ENCODE data around the gene CLEC10A. TPM values are rescaled to one million over a fixed set of nuclear protein-coding genes. Genes with fewer than 3 reads are reported as not detected.
A peak's percentile ranks its signal among the peaks of the same experiment; 100 is the strongest.

The CLEC10A gene
- polyA plus RNA-seq, 3 donors, result 22.7 to 69.4 (median 61.9) TPM

GRCh38 chr17:7042501-7043181 lies 37.4 kb downstream of the CLEC10A start:
- WGBS (ENCODE audit: insufficient coverage), result 3% methylated on average over 53 of the region's 53 CpGs
- Mint-ChIP-seq H3K36me3 (peaks cover 5 to 12% of the 10 kb centered on the region in 2 donors), H3K27me3 (ENCODE audit: low read depth in 3 of 3) (peaks cover 38 to 55% (median 48%) of the 10 kb centered on the region in 3 donors), H3K4me3 (peak overlapping the region; percentile 62 to 81), H3K27ac (peak overlapping the region in 2 of 7 donors; percentile 33 to 68), H3K4me1 (peaks cover 46% of the 10 kb centered on the region), H3K9me3 (peaks cover 0 to 11% (median 4%) of the 10 kb centered on the region in 7 donors)
- Histone ChIP-seq H3K27me3 (ENCODE audit: control insufficient read depth in 2 of 2, insufficient read depth in 2 of 2, low read length in 2 of 2) (peaks cover 32 to 46% of the 10 kb centered on the region in 2 donors), H3K4me1 (ENCODE audit: control insufficient read depth in 1 of 2, insufficient read depth in 2 of 2, low read length in 2 of 2) (peaks cover 42% of the 10 kb centered on the region in 2 donors), H4K20me1 (ENCODE audit: insufficient read depth, low read length) (peaks cover 4% of the 10 kb centered on the region), H3K36me3 (replicated peaks in 1 of 2; ENCODE audit: control insufficient read depth in 1 of 2, insufficient read depth in 2 of 2, low read length in 2 of 2) (no peaks in the 10 kb centered on the region), H3K9ac (ENCODE audit: insufficient read depth, low read length, poor library complexity, severe bottlenecking) (no peak overlapping the region), H3K4me2 (replicated peaks; ENCODE audit: extremely low read depth, low read length, poor library complexity, severe bottlenecking) (peak overlapping the region; percentile 79), H3K27ac (ENCODE audit: low read depth in 1 of 2, low read length in 2 of 2) (no peak overlapping the region), H3K9me3 (replicated peaks in 1 of 2; ENCODE audit: control insufficient read depth in 1 of 2, insufficient read depth in 1 of 2, low read length in 2 of 2) (peaks cover 0 to 4% of the 10 kb centered on the region in 2 donors), H3K79me2 (ENCODE audit: insufficient read depth, low read length) (no peaks in the 10 kb centered on the region), H3K4me3 (replicated peaks in 1 of 3; ENCODE audit: low read depth in 2 of 3, low read length in 3 of 3) (peak overlapping the region in 1 of 3 experiments; percentile 63), H2AFZ (ENCODE audit: insufficient read depth, low read depth, low read length, poor library complexity, severe bottlenecking) (peak overlapping the region; percentile 48)
- no peak for TF ChIP-seq CTCF (IDR thresholded peaks at IDR 0.05)
- DNase-seq, result peak in 1 of 3 donors; percentile 31
- intact Hi-C loops (cut with micrococcal nuclease), result loop anchor here in 1 of 2 donors (5.0 kb wide), 1 partner anchor 250 kb away; the partner anchor contains the start of gene YBX2

- Mint-ChIP-seq H3K27ac (no peak overlapping the region), H3K9me3 (peaks cover 0 to 11% (median 4%) of the 10 kb centered on the region in 7 donors), H3K4me3 (peak overlapping the region; percentile 50 to 81), H3K27me3 (ENCODE audit: low read depth in 3 of 3) (peaks cover 38 to 55% (median 50%) of the 10 kb centered on the region in 3 donors), H3K36me3 (peaks cover 5 to 12% of the 10 kb centered on the region in 2 donors), H3K4me1 (peaks cover 41% of the 10 kb centered on the region)
- 30% methylated on average over 36 of the region's 43 CpGs for WGBS (ENCODE audit: insufficient coverage)
- TF ChIP-seq CTCF (IDR thresholded peaks at IDR 0.05), result no peak
- H2AFZ ChIP-seq (ENCODE audit: insufficient read depth, low read depth, low read length, poor library complexity, severe bottlenecking), result peak overlapping the region; percentile 48
- intact Hi-C loops (cut with micrococcal nuclease), result loop anchor here in 1 of 2 donors (5.0 kb wide), 1 partner anchor 250 kb away; the partner anchor contains the start of gene YBX2
- H3K79me2 ChIP-seq (ENCODE audit: insufficient read depth, low read length), result peaks cover under 1% of the 10 kb centered on the region
- H3K9me3 ChIP-seq (replicated peaks in 1 of 2; ENCODE audit: control insufficient read depth in 1 of 2, insufficient read depth in 1 of 2, low read length in 2 of 2), result peaks cover 0 to 4% of the 10 kb centered on the region in 2 donors
- H3K36me3 ChIP-seq (replicated peaks in 1 of 2; ENCODE audit: control insufficient read depth in 1 of 2, insufficient read depth in 2 of 2, low read length in 2 of 2), result no peaks in the 10 kb centered on the region
- peaks cover 4% of the 10 kb centered on the region for H4K20me1 ChIP-seq (ENCODE audit: insufficient read depth, low read length)
- peak overlapping the region; percentile 79 for H3K4me2 ChIP-seq (replicated peaks; ENCODE audit: extremely low read depth, low read length, poor library complexity, severe bottlenecking)
- no peak overlapping the region for H3K9ac ChIP-seq (ENCODE audit: insufficient read depth, low read length, poor library complexity, severe bottlenecking)
- no peak for DNase-seq
- H3K27me3 ChIP-seq (ENCODE audit: control insufficient read depth in 2 of 2, insufficient read depth in 2 of 2, low read length in 2 of 2), result peaks cover 32 to 46% of the 10 kb centered on the region in 2 donors
- H3K4me3 ChIP-seq (replicated peaks in 1 of 3; ENCODE audit: low read depth in 2 of 3, low read length in 3 of 3), result peak overlapping the region in 1 of 3 experiments; percentile 63
- H3K4me1 ChIP-seq (ENCODE audit: control insufficient read depth in 1 of 2, insufficient read depth in 2 of 2, low read length in 2 of 2), result peaks cover 35 to 36% of the 10 kb centered on the region in 2 donors
- H3K27ac ChIP-seq (ENCODE audit: low read depth in 1 of 2, low read length in 2 of 2), result no peak overlapping the region
Observed at GRCh38 chr17:7041607-7042500, 38.2 kb downstream of the CLEC10A start.
